GM12865 (cell line): ENCODE data around the gene SLC12A3.

ENCODE experiments used
- DNase-seq: peaks from one replicate; pipeline ENCODE4 v3.0.0; 2010; ENCODE audit warnings: low read depth
- H3K4me3 ChIP-seq: 2 replicates; pipeline ENCODE4 v1.5.1; 2011; ENCODE audit warnings: mild to moderate bottlenecking, low read depth, low read length, control low read depth
- TF ChIP-seq, protein P1 (sequence below): IDR thresholded peaks from 2 replicates; pipeline ENCODE4 v1.5.1; 2011; ENCODE audit warnings: low read length, control low read depth, low read depth, inconsistent platforms; ENCODE audit not compliant: insufficient read depth; ENCODE audit errors: missing control alignments

The SLC12A3 gene

GRCh38 chr16:56897026-56897799 is 32.2 kb downstream of the SLC12A3 start:
- no peak for DNase-seq
- no peak overlapping the region for H3K4me3 ChIP-seq
- TF ChIP-seq, protein P1, sequence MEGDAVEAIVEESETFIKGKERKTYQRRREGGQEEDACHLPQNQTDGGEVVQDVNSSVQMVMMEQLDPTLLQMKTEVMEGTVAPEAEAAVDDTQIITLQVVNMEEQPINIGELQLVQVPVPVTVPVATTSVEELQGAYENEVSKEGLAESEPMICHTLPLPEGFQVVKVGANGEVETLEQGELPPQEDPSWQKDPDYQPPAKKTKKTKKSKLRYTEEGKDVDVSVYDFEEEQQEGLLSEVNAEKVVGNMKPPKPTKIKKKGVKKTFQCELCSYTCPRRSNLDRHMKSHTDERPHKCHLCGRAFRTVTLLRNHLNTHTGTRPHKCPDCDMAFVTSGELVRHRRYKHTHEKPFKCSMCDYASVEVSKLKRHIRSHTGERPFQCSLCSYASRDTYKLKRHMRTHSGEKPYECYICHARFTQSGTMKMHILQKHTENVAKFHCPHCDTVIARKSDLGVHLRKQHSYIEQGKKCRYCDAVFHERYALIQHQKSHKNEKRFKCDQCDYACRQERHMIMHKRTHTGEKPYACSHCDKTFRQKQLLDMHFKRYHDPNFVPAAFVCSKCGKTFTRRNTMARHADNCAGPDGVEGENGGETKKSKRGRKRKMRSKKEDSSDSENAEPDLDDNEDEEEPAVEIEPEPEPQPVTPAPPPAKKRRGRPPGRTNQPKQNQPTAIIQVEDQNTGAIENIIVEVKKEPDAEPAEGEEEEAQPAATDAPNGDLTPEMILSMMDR = no peak

- DNase-seq = peak; percentile 86
- TF ChIP-seq, protein P1 = no peak
- no peak overlapping the region for H3K4me3 ChIP-seq
These were observed 33.8 kb downstream of the SLC12A3 start for GRCh38 chr16:56898847-56899246.

- no peak overlapping the region for H3K4me3 ChIP-seq
- TF ChIP-seq, protein P1 = no peak
- no peak for DNase-seq
These were observed 38.9 kb downstream of the SLC12A3 start for GRCh38 chr16:56903866-56904265.

DNA sequence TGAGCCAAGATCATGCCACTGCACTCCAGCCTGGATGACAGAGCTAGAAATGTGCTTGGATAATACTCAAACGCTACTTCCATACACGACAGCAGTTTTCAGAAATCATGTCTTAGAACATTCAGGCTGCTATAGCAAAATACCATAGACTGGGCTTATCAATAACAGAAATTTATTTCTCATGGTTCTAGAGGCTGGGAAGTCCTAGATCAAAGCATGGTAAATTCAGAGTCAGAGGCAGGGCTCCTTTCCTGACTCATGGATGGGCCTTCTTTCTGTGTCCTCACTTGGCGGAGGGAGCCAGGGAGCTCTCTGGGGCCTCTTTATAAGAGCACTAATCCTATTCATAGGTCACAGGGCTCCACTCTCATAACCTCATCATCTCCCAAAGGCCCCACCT is 42.4 kb downstream of the SLC12A3 start:
- no peak for DNase-seq
- TF ChIP-seq, protein P1 = no peak
- H3K4me3 ChIP-seq = no peak overlapping the region

- DNase-seq = no peak
- TF ChIP-seq, protein P1 = no peak
- no peak overlapping the region for H3K4me3 ChIP-seq
These were observed 44.5 kb downstream of the SLC12A3 start for GRCh38 chr16:56909527-56909979.

DNA sequence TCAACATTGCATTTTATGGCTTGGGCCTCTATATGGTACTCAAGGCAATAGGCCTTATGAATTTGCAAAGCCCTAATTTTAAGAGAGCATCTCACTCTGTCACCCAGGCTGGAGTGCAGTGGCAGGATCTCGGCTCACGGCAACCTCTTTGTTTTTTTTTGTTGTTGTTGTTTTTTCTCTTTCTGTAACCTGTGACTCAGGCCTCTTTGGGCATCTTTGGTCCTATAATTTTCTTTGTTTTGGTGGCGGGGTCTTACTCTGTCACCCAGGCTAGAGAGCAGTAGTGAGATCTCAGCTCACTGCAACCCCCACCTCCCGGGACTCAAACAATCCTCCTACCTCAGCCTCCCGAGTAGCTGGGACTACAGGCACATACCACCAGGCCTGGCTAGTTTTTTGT is 45.1 kb downstream of the SLC12A3 start:
- TF ChIP-seq, protein P1 = no peak
- no peak for DNase-seq

More for the DNA sequence above, 45.1 kb downstream of the SLC12A3 start:
- no peak overlapping the region for H3K4me3 ChIP-seq
